Transverse colon (tissue), 4 donors: ENCODE results near the gene MAGI1. TPM values are rescaled to one million over a fixed set of nuclear protein-coding genes. Genes with fewer than 3 reads are reported as not detected.
A peak's percentile ranks its signal among the peaks of the same experiment; 100 is the strongest.

Experiments
- DNase-seq: peaks from one replicate; pipeline ENCODE4 v3.0.0-alpha.2; 2019
- H3K27ac ChIP-seq, 4 donors: fragments of 200-600 bp; sonication (generic); 2 replicates each; pipeline ENCODE4 v1.5.1; 2016 to 2018; ENCODE audit warnings: inconsistent platforms in 4 of 4
- H3K27me3 ChIP-seq: fragments of 200-600 bp; sonication (generic); 2 replicates; pipeline ENCODE4 v1.5.1; 2017; ENCODE audit warnings: inconsistent platforms
- H3K36me3 ChIP-seq, 4 donors: fragments of 200-600 bp; sonication (generic); 2 replicates each; pipeline ENCODE4 v1.5.1; 2017 to 2019; ENCODE audit warnings: inconsistent platforms in 4 of 4
- H3K4me1 ChIP-seq, 4 donors: fragments of 200-600 bp; sonication (generic); 2 replicates each; pipeline ENCODE4 v1.5.1; 2017 to 2020; ENCODE audit warnings: inconsistent platforms in 4 of 4
- H3K4me3 ChIP-seq, 4 donors: fragments of 200-600 bp; sonication (generic); 1 replicate in 1 of 4; 2 replicates in 3 of 4; pipeline versions ENCODE4 v1.5.1 to v1.6.1; 2017 to 2019; ENCODE audit warnings: inconsistent platforms in 4 of 4
- H3K9me3 ChIP-seq, 2 donors: fragments of 200-600 bp; sonication (generic); 2 replicates each; pipeline ENCODE4 v1.5.1; 2017 to 2019; ENCODE audit warnings: inconsistent platforms in 2 of 2
- EP300 ChIP-seq: sonication (generic); formaldehyde crosslinking; IDR thresholded peaks from one replicate; pipeline ENCODE4 v1.6.1; 2017; ENCODE audit warnings: antibody characterized with exemption, low read depth
- POLR2A ChIP-seq: fragments of 450-650 bp; IDR thresholded peaks from one replicate; pipeline ENCODE4 v1.6.1; 2016; ENCODE audit warnings: antibody characterized with exemption, mild to moderate bottlenecking, moderate library complexity
- POLR2AphosphoS5 ChIP-seq, 3 donors: sonication (generic); formaldehyde crosslinking; IDR thresholded peaks; one replicate each; pipeline ENCODE4 v1.6.1; 2016; ENCODE audit warnings: antibody characterized with exemption in 3 of 3
- WGBS, 2 donors: methylation state at CpG; one replicate each; pipeline ENCODE4 v1.1.5; 2018; ENCODE audit warnings: low coverage in 1 of 2; 5-methylcytosine and 5-hydroxymethylcytosine counted together
- in situ Hi-C, 4 donors: fragments of 200-750 bp; cut with MboI; loops; one replicate each; pipeline versions ENCODE4 v1.15.0 to v1.15.1; 2017; ENCODE audit warnings: low sequenced_read_pairs in 3 of 4, low pct_ligation_motif_present in 1 of 4, low pct_unique_long_range_greater_than_20kb in 1 of 4
- intact Hi-C: fragments of 100-400 bp; cut with DNase I; formaldehyde crosslinking; loops from one replicate; pipeline ENCODE4 v1.15.1; 2023; ENCODE audit warnings: low total_unique reads
- total RNA-seq, 4 donors: library from RNA; depleted of rRNA; stranded (reverse); fragments of >200 nt; gene quantifications; one replicate each; pipeline ENCODE4 v1.1.0, GENCODE V29; 2016
- TF ChIP-seq, protein P1 (sequence below), 5 experiments: fragments of 200-600 bp in 3 of 5; fragments of 450-650 bp in 2 of 5; sonication (generic) in 3 of 5; IDR thresholded peaks; 1 replicate in 2 of 5; 2 replicates in 3 of 5; pipeline ENCODE4 v1.5.1; 2016 to 2017; ENCODE audit warnings: antibody characterized with exemption in 5 of 5, inconsistent platforms in 3 of 5, mild to moderate bottlenecking in 2 of 5, moderate library complexity in 1 of 5

The MAGI1 gene
- total RNA-seq, 4 donors from 2014 or later, result 50.8 to 190 (median 67.4) TPM

DNA sequence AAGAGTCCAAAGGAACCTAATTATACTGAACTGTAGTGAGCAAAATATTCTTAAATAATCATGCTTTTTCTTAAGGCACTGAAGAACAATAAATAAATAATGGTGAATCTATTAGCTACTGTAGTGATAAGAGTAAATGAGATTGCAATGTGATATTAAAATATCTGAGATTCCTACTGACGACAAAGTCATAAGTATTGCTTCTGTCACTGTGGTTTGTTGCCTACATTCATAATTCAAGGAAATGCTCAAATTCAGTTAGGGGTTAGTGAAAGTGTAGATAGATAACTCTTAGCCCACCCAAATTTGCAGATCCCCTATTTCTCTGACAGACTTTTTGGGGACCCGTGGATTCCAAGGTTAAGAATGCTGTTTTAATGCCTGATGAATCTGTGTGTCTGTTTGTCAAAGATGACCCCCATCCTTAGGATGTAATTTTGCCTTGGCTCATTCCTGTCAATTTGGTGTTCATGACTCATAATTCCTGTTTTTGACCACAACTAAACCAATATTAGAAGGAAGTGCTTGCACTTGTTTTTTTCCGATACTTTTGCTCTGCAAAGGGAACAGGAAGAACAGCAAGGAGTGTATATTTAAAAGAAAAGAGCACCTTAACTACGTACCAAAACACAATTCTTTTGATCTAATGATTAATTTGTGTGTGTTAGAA lies 86.7 kb downstream of the MAGI1 start:
- Histone ChIP-seq H3K36me3 (no peaks in the 10 kb centered on the region), H3K4me1 (peaks cover 34 to 86% (median 54%) of the 10 kb centered on the region in 4 donors), H3K27ac (peak overlapping the region; percentile 84 to 86 (median 86)), H3K9me3 (no peaks in the 10 kb centered on the region), H3K27me3 (no peaks in the 10 kb centered on the region), H3K4me3 (no peak overlapping the region)
- in situ Hi-C loops, result no loop called here
- WGBS, 2 donors, result 63 to 70% methylated on average over 4 of the region's 4 CpGs
- no peak for DNase-seq
- intact Hi-C loops, result no loop called here
- TF ChIP-seq POLR2A (no peak), EP300 (no peak), POLR2AphosphoS5 (IDR thresholded peaks at IDR 0.05) (no peak)
- TF ChIP-seq, protein P1, sequence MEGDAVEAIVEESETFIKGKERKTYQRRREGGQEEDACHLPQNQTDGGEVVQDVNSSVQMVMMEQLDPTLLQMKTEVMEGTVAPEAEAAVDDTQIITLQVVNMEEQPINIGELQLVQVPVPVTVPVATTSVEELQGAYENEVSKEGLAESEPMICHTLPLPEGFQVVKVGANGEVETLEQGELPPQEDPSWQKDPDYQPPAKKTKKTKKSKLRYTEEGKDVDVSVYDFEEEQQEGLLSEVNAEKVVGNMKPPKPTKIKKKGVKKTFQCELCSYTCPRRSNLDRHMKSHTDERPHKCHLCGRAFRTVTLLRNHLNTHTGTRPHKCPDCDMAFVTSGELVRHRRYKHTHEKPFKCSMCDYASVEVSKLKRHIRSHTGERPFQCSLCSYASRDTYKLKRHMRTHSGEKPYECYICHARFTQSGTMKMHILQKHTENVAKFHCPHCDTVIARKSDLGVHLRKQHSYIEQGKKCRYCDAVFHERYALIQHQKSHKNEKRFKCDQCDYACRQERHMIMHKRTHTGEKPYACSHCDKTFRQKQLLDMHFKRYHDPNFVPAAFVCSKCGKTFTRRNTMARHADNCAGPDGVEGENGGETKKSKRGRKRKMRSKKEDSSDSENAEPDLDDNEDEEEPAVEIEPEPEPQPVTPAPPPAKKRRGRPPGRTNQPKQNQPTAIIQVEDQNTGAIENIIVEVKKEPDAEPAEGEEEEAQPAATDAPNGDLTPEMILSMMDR (IDR thresholded peaks at IDR 0.05), result no peak

- TF ChIP-seq, protein P1 (IDR thresholded peaks at IDR 0.05), result no peak
- TF ChIP-seq POLR2A (no peak), POLR2AphosphoS5 (IDR thresholded peaks at IDR 0.05) (no peak), EP300 (no peak)
- intact Hi-C loops, result no loop called here
- WGBS, 2 donors, result 82 to 83% methylated on average over 6 to 7 of the region's 7 CpGs
- Histone ChIP-seq H3K4me1 (peaks cover 33 to 81% (median 50%) of the 10 kb centered on the region in 4 donors), H3K4me3 (no peak overlapping the region), H3K36me3 (no peaks in the 10 kb centered on the region), H3K27ac (peak overlapping the region in 1 of 4 donors; percentile 11), H3K9me3 (no peaks in the 10 kb centered on the region), H3K27me3 (no peaks in the 10 kb centered on the region)
- in situ Hi-C loops, result no loop called here
- no peak for DNase-seq
Observed at GRCh38 chr3:65950340-65951326, 88.1 kb downstream of the MAGI1 start.

- no peak for DNase-seq
- WGBS, 2 donors, result 26 to 34% methylated on average over 5 to 6 of the region's 6 CpGs
- no peaks in the 10 kb centered on the region for H3K9me3 ChIP-seq
- in situ Hi-C loops, result no loop called here
- intact Hi-C loops, result no loop called here
- peaks cover 20 to 64% (median 35%) of the 10 kb centered on the region in 4 donors for H3K4me1 ChIP-seq
- TF ChIP-seq POLR2A (no peak), EP300 (no peak), POLR2AphosphoS5 (IDR thresholded peaks at IDR 0.05) (no peak)
- TF ChIP-seq, protein P1 (IDR thresholded peaks at IDR 0.05), result no peak
- H3K27ac ChIP-seq, result peak overlapping the region; percentile 58 to 64 (median 62)
- no peak overlapping the region for H3K4me3 ChIP-seq
- no peaks in the 10 kb centered on the region for H3K36me3 ChIP-seq
- no peaks in the 10 kb centered on the region for H3K27me3 ChIP-seq
Observed at GRCh38 chr3:65948841-65949573, 89.7 kb downstream of the MAGI1 start.

- H3K9me3 ChIP-seq, result no peaks in the 10 kb centered on the region
- TF ChIP-seq POLR2A, result no peak
- TF ChIP-seq, protein P1 (IDR thresholded peaks at IDR 0.05), result no peak
- no peak for TF ChIP-seq POLR2AphosphoS5 (IDR thresholded peaks at IDR 0.05)
- no peak for TF ChIP-seq EP300
- H3K4me1 ChIP-seq, result peaks cover 5 to 46% (median 13%) of the 10 kb centered on the region in 4 donors
- WGBS, 2 donors, result 75 to 77% methylated on average over 3 to 6 of the region's 6 CpGs
- no peak overlapping the region for H3K4me3 ChIP-seq
- H3K27ac ChIP-seq, result no peak overlapping the region
- no peaks in the 10 kb centered on the region for H3K27me3 ChIP-seq
- in situ Hi-C loops (no loop called here), intact Hi-C loops (no loop called here)
- no peak for DNase-seq
- no peaks in the 10 kb centered on the region for H3K36me3 ChIP-seq
Observed at GRCh38 chr3:65946438-65946837, 92.3 kb downstream of the MAGI1 start.
